HepG2 (cell line): ENCODE data around the gene MIDN. TPM values are rescaled to one million over a fixed set of nuclear protein-coding genes. Genes with fewer than 3 reads are reported as not detected.

ENCODE experiments used
- ARNT2 ChIP-seq: sonication (generic); formaldehyde crosslinking; IDR thresholded peaks from 2 replicates; pipeline ENCODE4 v1.8.0; 2022; ENCODE audit warnings: mild to moderate bottlenecking, low read depth, missing genetic modification reagents, moderate library complexity
- CBX2 ChIP-seq, 2 experiments: fragments of 200-600 bp in 1 of 2; sonication (generic); formaldehyde crosslinking in 1 of 2; IDR thresholded peaks; 2 replicates each; pipeline versions ENCODE4 v1.7.0 to v1.8.1; 2018 to 2022; ENCODE audit warnings: low read depth in 2 of 2, low read length in 1 of 2, mild to moderate bottlenecking in 1 of 2, missing genetic modification reagents in 1 of 2
- DZIP1 ChIP-seq: sonication (generic); formaldehyde crosslinking; IDR thresholded peaks from 2 replicates; pipeline ENCODE4 v1.5.0; 2020; ENCODE audit warnings: mild to moderate bottlenecking, missing genetic modification reagents
- EEA1 ChIP-seq: sonication (generic); formaldehyde crosslinking; IDR thresholded peaks from 2 replicates; pipeline ENCODE4 v1.5.1; 2020; ENCODE audit warnings: mild to moderate bottlenecking, missing genetic modification reagents, borderline replicate concordance
- KDM1A ChIP-seq: IDR thresholded peaks from 2 replicates; pipeline ENCODE4 v1.6.1; 2016; ENCODE audit warnings: missing compliant biosample characterization
- MLLT10 ChIP-seq: sonication (generic); formaldehyde crosslinking; IDR thresholded peaks from 2 replicates; pipeline ENCODE4 v1.4.0; 2020; ENCODE audit warnings: missing genetic modification reagents
- MTA3 ChIP-seq: sonication (generic); formaldehyde crosslinking; IDR thresholded peaks from 2 replicates; pipeline ENCODE4 v1.4.0; 2020; ENCODE audit warnings: missing genetic modification reagents
- NFKBIZ ChIP-seq: IDR thresholded peaks from 2 replicates; pipeline ENCODE4 v1.6.1; 2018; ENCODE audit warnings: missing genetic modification reagents, missing compliant biosample characterization
- POLR2G ChIP-seq: fragments of 200-400 bp; formaldehyde crosslinking; IDR thresholded peaks from 2 replicates; pipeline ENCODE4 v1.6.1; 2018; ENCODE audit warnings: mild to moderate bottlenecking, low read depth, low read length, moderate library complexity
- RFXANK ChIP-seq: IDR thresholded peaks from 2 replicates; pipeline ENCODE4 v1.6.1; 2016
- SALL1 ChIP-seq: sonication (generic); formaldehyde crosslinking; IDR thresholded peaks from 2 replicates; pipeline ENCODE4 v1.8.0; 2022; ENCODE audit warnings: mild to moderate bottlenecking, missing genetic modification reagents
- SIX4 ChIP-seq: sonication (generic); formaldehyde crosslinking; IDR thresholded peaks from 2 replicates; pipeline ENCODE4 v1.4.0; 2020; ENCODE audit warnings: missing genetic modification reagents
- SOX13 ChIP-seq, 3 experiments: fragments of 450-650 bp in 1 of 3; sonication (generic) in 1 of 3; formaldehyde crosslinking in 1 of 3; IDR thresholded peaks in 2 of 3; conservative IDR thresholded peaks in 1 of 3; 2 replicates each; pipeline versions ENCODE4 v1.5.0 to v1.6.1; 2016 to 2020; ENCODE audit warnings: antibody characterized with exemption in 1 of 3, mild to moderate bottlenecking in 1 of 3, missing compliant biosample characterization in 1 of 3, missing genetic modification reagents in 1 of 3, moderate library complexity in 1 of 3
- SOX5 ChIP-seq: IDR thresholded peaks from 2 replicates; pipeline ENCODE4 v1.6.1; 2016; ENCODE audit warnings: borderline replicate concordance
- SP4 ChIP-seq: sonication (generic); formaldehyde crosslinking; IDR thresholded peaks from 2 replicates; pipeline ENCODE4 v1.8.1; 2023; ENCODE audit warnings: mild to moderate bottlenecking, missing genetic modification reagents
- SRF ChIP-seq: IDR thresholded peaks from 2 replicates; pipeline ENCODE4 v1.6.1; 2011; ENCODE audit warnings: mild to moderate bottlenecking, low read depth, low read length, moderate library complexity
- TEF ChIP-seq: sonication (generic); formaldehyde crosslinking; IDR thresholded peaks from 2 replicates; pipeline ENCODE4 v1.5.0; 2020; ENCODE audit warnings: missing genetic modification reagents
- TFDP1 ChIP-seq: IDR thresholded peaks from 2 replicates; pipeline ENCODE4 v1.6.1; 2016; ENCODE audit warnings: missing compliant biosample characterization, missing genetic modification reagents, borderline replicate concordance
- TGIF2 ChIP-seq: IDR thresholded peaks from 2 replicates; pipeline ENCODE4 v1.6.1; 2016; ENCODE audit warnings: control low read depth, missing compliant biosample characterization
- XRCC5 ChIP-seq: fragments of 200-400 bp; formaldehyde crosslinking; optimal IDR thresholded peaks from 2 replicates; pipeline ENCODE3; 2017; ENCODE audit warnings: mild to moderate bottlenecking, low read length
- ZMAT5 ChIP-seq: sonication (generic); formaldehyde crosslinking; IDR thresholded peaks from 2 replicates; pipeline ENCODE4 v1.5.0; 2020; ENCODE audit warnings: mild to moderate bottlenecking, low read depth, missing genetic modification reagents, borderline replicate concordance
- ZNF136 ChIP-seq: sonication (generic); formaldehyde crosslinking; IDR thresholded peaks from 2 replicates; pipeline ENCODE4 v1.8.1; 2022; ENCODE audit warnings: low read depth, mild to moderate bottlenecking, moderate library complexity, missing genetic modification reagents
- ZNF598 ChIP-seq: sonication (generic); formaldehyde crosslinking; IDR thresholded peaks from 2 replicates; pipeline ENCODE4 v1.5.1; 2020; ENCODE audit warnings: mild to moderate bottlenecking, missing genetic modification reagents, borderline replicate concordance
- ZNF614 ChIP-seq: IDR thresholded peaks from 2 replicates; pipeline ENCODE4 v1.6.1; 2018; ENCODE audit warnings: missing biosample characterization, missing genetic modification reagents, inconsistent platforms, borderline replicate concordance
- ZNF674 ChIP-seq: sonication (generic); formaldehyde crosslinking; IDR thresholded peaks from 2 replicates; pipeline ENCODE4 v1.5.0; 2020; ENCODE audit warnings: low read depth, mild to moderate bottlenecking, missing genetic modification reagents
- ZNF839 ChIP-seq: sonication (generic); formaldehyde crosslinking; IDR thresholded peaks from 2 replicates; pipeline ENCODE4 v1.4.0; 2020; ENCODE audit warnings: missing genetic modification reagents, mild to moderate bottlenecking, borderline replicate concordance
- polyA plus RNA-seq, 8 experiments: library from polyadenylated mRNA; depleted of rRNA in 3 of 8; stranded (reverse) in 7 of 8; unstranded in 1 of 8; fragments of >200 nt; fragmentation: Illumina TruSeq in 4 of 8; extraction: Trizol in 4 of 8; gene quantifications; 2 replicates each; pipeline versions ENCODE4 v1.2.1 to v1.2.3, GENCODE V29; 2011 to 2016; ENCODE audit warnings: low read depth in 4 of 8, missing spikeins in 1 of 8, mixed read lengths in 1 of 8; ENCODE audit not compliant: insufficient read depth in 1 of 8
- total RNA-seq, 5 experiments: library from RNA; depleted of rRNA; stranded (reverse); fragments of >200 nt; fragmentation: Illumina TruSeq; extraction: Trizol; gene quantifications; 2 replicates each; pipeline ENCODE4 v1.2.3, GENCODE V29; 2016; ENCODE audit warnings: low read depth in 1 of 5

Gene MIDN
- total and polyA plus RNA-seq, 2 of the 13 experiments (the other 11 are each of a cell fraction or from before 2014, with no cell fraction given) = 8.4 to 18.0 TPM

GRCh38 chr19:1241417-1242095 lies 6.8 kb upstream of the MIDN start, which contains the start of gene ATP5F1D (continued):
- TF ChIP-seq DZIP1 = no peak
- TF ChIP-seq ZNF839 (CRISPR knock-in tag) = no peak
- no peak for TF ChIP-seq XRCC5
- TF ChIP-seq ZNF614 (CRISPR knock-in tag) = no peak
- peak; percentile 41; the same call in 1 of the 2 replicates for TF ChIP-seq SP4 (CRISPR knock-in tag)
- no peak for TF ChIP-seq RFXANK (CRISPR knock-in tag)
- TF ChIP-seq ZNF136 (CRISPR knock-in tag) = no peak
- no peak for TF ChIP-seq ZNF598 (CRISPR knock-in tag)
- TF ChIP-seq MTA3 (CRISPR knock-in tag) = no peak
- no peak for TF ChIP-seq SOX5 (CRISPR knock-in tag)
- TF ChIP-seq TEF (CRISPR knock-in tag) = no peak
- no peak for TF ChIP-seq EEA1 (CRISPR knock-in tag)
- TF ChIP-seq TFDP1 = peak; percentile 61; the same call in 1 of the 2 replicates
- TF ChIP-seq POLR2G = peak; percentile 76
- no peak for TF ChIP-seq ZMAT5 (CRISPR knock-in tag)
- TF ChIP-seq ZNF674 = no peak
- TF ChIP-seq SALL1 (CRISPR knock-in tag) = peak; percentile 11; the same call in 1 of the 2 replicates
- no peak for TF ChIP-seq SOX13 (IDR thresholded peaks at IDR 0.05)
- TF ChIP-seq SOX13 (CRISPR knock-in tag; conservative IDR thresholded peaks at IDR 0.05 in 1 of 2, IDR thresholded peaks at IDR 0.05 in 1 of 2) = peak in 1 of 2 experiments; percentile 26; a peak in 1 of 4 replicates
- no peak for TF ChIP-seq CBX2 (IDR thresholded peaks at IDR 0.05; ENCODE audit: low read depth, low read length)
- TF ChIP-seq CBX2 (CRISPR knock-in tag; IDR thresholded peaks at IDR 0.05; ENCODE audit: low read depth) = no peak
- no peak for TF ChIP-seq KDM1A (CRISPR knock-in tag)
- TF ChIP-seq MLLT10 (CRISPR knock-in tag) = no peak
- no peak; the same call in 1 of the 2 replicates for TF ChIP-seq ARNT2 (CRISPR knock-in tag)
- TF ChIP-seq SRF = 0 out of 2 replicates have a peak, but pooled peaks have one; percentile 20
- no peak for TF ChIP-seq NFKBIZ (CRISPR knock-in tag)
- no peak for TF ChIP-seq TGIF2
- 0 out of 2 replicates have a peak, but pooled peaks have one; percentile 15 for TF ChIP-seq SIX4 (CRISPR knock-in tag)
